Cardiac fibroblast (primary cell): ENCODE results near the gene FBXO28.
A peak's percentile ranks its signal among the peaks of the same experiment; 100 is the strongest.

Experiments
- DNase-seq, 2 donors: peaks; one replicate each; pipeline versions ENCODE4 v3.0.0 to v3.0.0-alpha.2; 2010; ENCODE audit warnings: low read depth in 2 of 2
- H3K4me3 ChIP-seq, 2 donors: replicated peaks in 1 of 2; 1 replicate in 1 of 2; 2 replicates in 1 of 2; pipeline ENCODE4 v1.5.1; 2011; ENCODE audit warnings: low read depth in 2 of 2, low read length in 2 of 2, mild to moderate bottlenecking in 2 of 2, moderate library complexity in 1 of 2
- CTCF ChIP-seq: IDR thresholded peaks from one replicate; pipeline ENCODE4 v1.5.1; 2011; ENCODE audit warnings: low read depth, mild to moderate bottlenecking, low read length, inconsistent platforms

Gene FBXO28

GRCh38 chr1:224162768-224163167 lies 48.9 kb downstream of the FBXO28 start:
- DNase-seq = no peak
- H3K4me3 ChIP-seq = no peak overlapping the region
- no peak for TF ChIP-seq CTCF

GRCh38 chr1:224163311-224163710 lies 49.4 kb downstream of the FBXO28 start:
- TF ChIP-seq CTCF = no peak
- H3K4me3 ChIP-seq = no peak overlapping the region
- DNase-seq = no peak

GRCh38 chr1:224168859-224169380 lies 55.0 kb downstream of the FBXO28 start:
- peak; percentile 76 to 90 for DNase-seq
- no peak for TF ChIP-seq CTCF
- H3K4me3 ChIP-seq = no peak overlapping the region

- no peak for DNase-seq
- no peak for TF ChIP-seq CTCF
- no peak overlapping the region for H3K4me3 ChIP-seq
Observed at GRCh38 chr1:224169718-224170270, 55.9 kb downstream of the FBXO28 start.

GRCh38 chr1:224170343-224170742 lies 56.4 kb downstream of the FBXO28 start:
- no peak for TF ChIP-seq CTCF

GRCh38 chr1:224170748-224171478 lies 57.0 kb downstream of the FBXO28 start:
- H3K4me3 ChIP-seq = no peak overlapping the region
- peak; percentile 50 for TF ChIP-seq CTCF
- DNase-seq = peak; percentile 34 to 43

More at GRCh38 chr1:224170343-224170742, 56.4 kb downstream of the FBXO28 start:
- H3K4me3 ChIP-seq = no peak overlapping the region
- no peak for DNase-seq
